Measurements from ENCODE around the gene APIP.

DNA sequence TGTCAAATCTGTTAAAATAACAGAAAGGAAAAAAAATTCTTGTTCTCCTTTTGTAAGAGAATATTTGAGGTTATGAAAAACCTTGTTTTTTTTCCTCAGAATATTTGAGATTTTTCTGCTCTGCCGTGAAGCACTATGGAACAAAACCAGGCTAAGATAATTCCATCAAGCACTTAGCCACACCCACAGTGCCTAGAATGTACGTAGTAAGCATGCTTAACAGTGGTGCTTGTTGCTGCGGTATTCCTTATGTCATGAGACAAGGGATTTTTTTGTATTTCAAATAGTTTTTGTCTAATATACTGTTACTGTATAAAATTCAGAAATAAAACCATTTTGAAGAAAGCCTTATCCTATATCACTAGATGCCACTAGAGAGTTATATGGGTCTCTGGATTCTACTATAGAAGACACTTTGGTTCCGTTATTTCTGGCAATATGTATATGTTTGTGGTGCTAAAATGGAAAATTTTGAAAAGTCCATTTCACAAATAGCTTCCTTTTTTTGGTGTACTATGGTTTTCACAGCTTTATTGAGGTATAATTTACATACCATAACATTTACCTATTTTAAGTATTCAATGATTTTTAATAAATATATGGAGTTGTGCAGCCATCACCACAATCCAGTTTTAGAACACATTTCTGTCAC is 24.0 kb upstream of the APIP start:
- TF ChIP-seq POLR2A (IDR thresholded peaks at IDR 0.05; ENCODE audit: low read depth, low read length) (no peak), TAF1 (IDR thresholded peaks at IDR 0.05; ENCODE audit: low read depth, low read length) (no peak), POLR2AphosphoS5 (IDR thresholded peaks at IDR 0.05; ENCODE audit: low read depth, low read length) (no peak), SPI1 (IDR thresholded peaks at IDR 0.05; ENCODE audit: low read depth, low read length) (no peak)

Measured in GM12891 (cell line).